ENCODE data around the gene SPAG9.

DNA sequence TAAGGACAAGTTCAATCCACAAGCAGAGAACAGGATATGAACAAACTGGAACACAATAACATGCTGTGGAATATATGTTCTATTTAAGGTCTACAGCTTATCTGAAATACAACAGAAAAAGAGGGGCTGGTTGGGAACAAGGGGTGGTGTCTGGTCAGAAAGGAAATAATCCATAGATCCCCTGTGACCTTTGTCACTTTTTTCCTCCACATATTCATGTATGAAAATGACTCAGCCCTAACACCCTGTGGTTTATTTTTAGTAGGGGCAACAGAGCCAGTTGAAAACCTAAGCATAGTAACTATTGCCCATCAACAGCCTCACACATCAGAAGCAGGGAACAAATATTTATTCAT is 12.3 kb upstream of the SPAG9 start:
- TF ChIP-seq CTCF (IDR thresholded peaks at IDR 0.05) (no peak), EP300 (IDR thresholded peaks at IDR 0.05) (no peak), POLR2AphosphoS5 (IDR thresholded peaks at IDR 0.05) (no peak), POLR2A (IDR thresholded peaks at IDR 0.05) (no peak)

Data from sigmoid colon (tissue), 4 donors.